Measurements from ENCODE around the gene SULT1A1. TPM values are rescaled to one million over a fixed set of nuclear protein-coding genes. Genes with fewer than 3 reads are reported as not detected.
"Not testable (repeated sequence)": the region's sequence is repeated elsewhere in the genome, so short reads cannot be mapped to it uniquely, and the experiment has no call there.

SULT1A1 gene
- total RNA-seq (2014; rRNA removed; shearing (Covaris generic)): 1.4 and 1.8 TPM in 2 replicates

DNA sequence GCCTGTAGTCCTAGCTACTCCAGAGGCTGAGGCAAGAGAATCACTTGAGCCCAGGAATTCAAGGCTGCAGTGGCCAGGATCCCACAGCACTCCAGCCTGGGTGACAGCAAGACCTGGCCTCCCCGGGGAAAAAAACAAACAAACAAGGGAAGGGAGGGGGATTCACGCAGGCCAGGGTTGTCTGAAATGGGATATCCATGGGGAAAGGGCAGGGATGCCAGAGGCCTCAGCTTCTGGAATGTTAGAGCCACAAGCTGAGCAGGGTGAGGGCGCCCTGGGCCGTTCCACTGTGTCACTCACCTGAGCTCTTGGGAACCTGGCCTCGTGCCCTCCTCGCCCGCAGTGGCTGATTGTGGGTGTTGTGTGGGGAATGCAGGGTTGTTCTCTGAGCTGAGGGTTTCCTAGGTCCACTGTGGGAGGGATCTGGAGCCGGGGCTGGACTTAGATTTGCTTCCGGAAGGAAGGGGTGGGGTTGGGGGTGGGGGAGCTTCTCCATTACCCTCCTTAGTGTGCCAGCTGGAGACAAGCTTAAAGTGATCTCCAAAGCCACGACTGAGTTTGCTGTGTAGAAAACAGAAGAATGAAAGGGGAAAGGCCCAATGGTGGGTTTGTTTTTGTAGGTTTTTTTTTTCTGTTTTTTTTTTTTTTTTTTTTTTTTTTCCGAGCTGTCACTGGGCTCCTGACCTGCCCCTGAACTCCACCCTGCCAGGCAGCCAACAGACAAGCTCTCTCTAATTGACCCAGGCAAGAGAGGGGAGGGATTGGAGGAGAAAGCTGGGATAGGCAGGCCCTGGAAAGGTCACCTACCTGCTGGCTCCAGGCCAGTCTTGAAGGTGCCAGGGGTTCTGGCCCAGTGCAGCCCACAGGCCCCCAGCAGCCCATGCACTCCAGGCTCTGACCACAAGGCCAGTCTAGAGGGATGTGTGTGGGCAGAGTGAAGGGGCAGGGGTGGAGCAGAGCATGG, at the start of gene SULT1A1:
SULT1A1 (minus strand) TSS at position 414 of the 964 bp plus-strand sequence. CDS start 1,189 bp downstream, outside the sequence.
- Histone ChIP-seq H3K4me3 (no peak within 1 kb of the TSS; the same call in 1 of the 2 replicates), H3K9me3 (replicated peaks) (no peaks in the 10 kb centered on the region), H3K27ac (no peak within 1 kb of the TSS), H3K36me3 (no peaks in the 10 kb centered on the region), H3K4me1 (no peaks in the 10 kb centered on the region), H3K27me3 (no peaks in the 10 kb centered on the region)
- peak in 1 of 2 experiments; percentile 33 for DNase-seq

DNA sequence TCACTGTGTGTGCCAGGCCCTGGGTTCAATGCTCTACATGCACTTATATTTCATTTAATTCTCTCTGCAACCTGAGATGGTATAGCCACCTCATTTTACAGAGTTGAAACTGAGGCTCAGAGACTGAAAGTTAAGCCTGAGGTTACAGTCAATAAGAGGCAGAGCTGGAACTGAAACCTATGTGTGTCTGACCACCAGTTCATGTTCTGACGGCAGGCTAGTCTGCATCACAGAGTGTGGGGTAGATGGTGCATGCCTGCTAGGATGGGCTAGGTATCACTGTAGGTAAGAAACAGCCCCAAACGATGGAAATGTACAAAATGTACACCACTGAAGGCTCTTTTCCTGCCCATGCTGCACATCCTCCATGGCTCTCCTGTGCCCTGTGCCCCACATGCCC, 30.1 kb upstream of the SULT1A1 start:
- not testable (repeated sequence) for DNase-seq; H3K4me3 ChIP-seq; H3K27ac ChIP-seq; H3K36me3 ChIP-seq; H3K4me1 ChIP-seq; H3K27me3 ChIP-seq; H3K9me3 ChIP-seq (replicated peaks)

GRCh38 chr16:28638359-28638758, 28.5 kb upstream of the SULT1A1 start:
- H3K27ac ChIP-seq; H3K4me3 ChIP-seq; H3K9me3 ChIP-seq (replicated peaks); DNase-seq; H3K27me3 ChIP-seq; H3K4me1 ChIP-seq; H3K36me3 ChIP-seq: not testable (repeated sequence)

GRCh38 chr16:28637765-28638164, 27.9 kb upstream of the SULT1A1 start, which contains the start of gene NPIPB8:
NPIPB8 (plus strand) TSS chr16:28638065; CDS start chr16:28638361, 296 bp downstream.
- not testable (repeated sequence) for H3K4me1 ChIP-seq; H3K27ac ChIP-seq; H3K4me3 ChIP-seq; H3K36me3 ChIP-seq; H3K27me3 ChIP-seq; DNase-seq; H3K9me3 ChIP-seq (replicated peaks)

DNA sequence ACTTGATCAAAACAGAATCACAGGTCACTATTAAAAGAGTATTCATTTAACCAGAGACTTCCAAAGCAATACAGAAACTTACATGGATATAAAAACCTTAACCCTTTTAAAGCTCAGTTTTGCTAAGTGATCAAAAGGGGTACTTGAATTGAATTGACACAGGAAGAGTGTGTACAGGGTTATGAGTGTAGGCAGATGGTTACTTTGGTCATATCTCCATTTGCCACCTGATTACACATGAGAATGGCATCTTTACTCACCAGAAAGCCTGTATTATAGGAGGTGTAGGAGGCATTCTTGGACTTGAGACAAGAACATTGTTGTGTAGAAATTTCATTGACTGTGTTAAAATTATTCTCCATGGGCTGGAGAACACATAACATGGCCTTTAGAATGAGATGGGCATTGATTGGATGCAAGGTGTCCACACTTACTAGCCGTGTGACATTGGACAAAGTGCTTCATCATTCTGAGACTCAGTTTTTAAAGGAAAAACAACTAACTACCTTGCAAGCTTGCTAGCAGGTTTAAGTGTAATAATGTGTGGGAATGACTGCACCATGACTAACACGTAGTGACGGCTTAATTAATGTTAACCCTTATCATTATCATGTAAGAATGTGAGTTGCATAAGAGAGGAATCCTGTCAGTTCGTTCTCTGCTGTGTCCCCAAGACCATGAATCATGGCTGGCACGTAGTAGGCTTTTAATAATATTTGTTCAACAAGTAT, 26.4 kb upstream of the SULT1A1 start:
- H3K27ac ChIP-seq, DNase-seq: not testable (repeated sequence)

GRCh38 chr16:28630905-28631304, 21.1 kb upstream of the SULT1A1 start:
- not testable (repeated sequence) for H3K36me3 ChIP-seq; H3K27me3 ChIP-seq; H3K9me3 ChIP-seq (replicated peaks); H3K27ac ChIP-seq; DNase-seq; H3K4me1 ChIP-seq; H3K4me3 ChIP-seq

More for the DNA sequence above, 26.4 kb upstream of the SULT1A1 start:
- H3K9me3 ChIP-seq (replicated peaks); H3K4me3 ChIP-seq; H3K4me1 ChIP-seq; H3K27me3 ChIP-seq; H3K36me3 ChIP-seq: not testable (repeated sequence)

- no peak for DNase-seq
- H3K4me3 ChIP-seq: no peak overlapping the region
- no peaks in the 10 kb centered on the region for H3K9me3 ChIP-seq (replicated peaks)
Observed at GRCh38 chr16:28623172-28623711, 13.4 kb upstream of the SULT1A1 start.

GRCh38 chr16:28622532-28623171, 12.8 kb upstream of the SULT1A1 start:
- H3K27ac ChIP-seq; H3K4me3 ChIP-seq; H3K27me3 ChIP-seq; H3K4me1 ChIP-seq; DNase-seq; H3K9me3 ChIP-seq (replicated peaks); H3K36me3 ChIP-seq: not testable (repeated sequence)

More at GRCh38 chr16:28623172-28623711, 13.4 kb upstream of the SULT1A1 start:
- no peaks in the 10 kb centered on the region for H3K36me3 ChIP-seq
- H3K27me3 ChIP-seq: no peaks in the 10 kb centered on the region
- no peaks in the 10 kb centered on the region for H3K4me1 ChIP-seq
- H3K27ac ChIP-seq: no peak overlapping the region

DNA sequence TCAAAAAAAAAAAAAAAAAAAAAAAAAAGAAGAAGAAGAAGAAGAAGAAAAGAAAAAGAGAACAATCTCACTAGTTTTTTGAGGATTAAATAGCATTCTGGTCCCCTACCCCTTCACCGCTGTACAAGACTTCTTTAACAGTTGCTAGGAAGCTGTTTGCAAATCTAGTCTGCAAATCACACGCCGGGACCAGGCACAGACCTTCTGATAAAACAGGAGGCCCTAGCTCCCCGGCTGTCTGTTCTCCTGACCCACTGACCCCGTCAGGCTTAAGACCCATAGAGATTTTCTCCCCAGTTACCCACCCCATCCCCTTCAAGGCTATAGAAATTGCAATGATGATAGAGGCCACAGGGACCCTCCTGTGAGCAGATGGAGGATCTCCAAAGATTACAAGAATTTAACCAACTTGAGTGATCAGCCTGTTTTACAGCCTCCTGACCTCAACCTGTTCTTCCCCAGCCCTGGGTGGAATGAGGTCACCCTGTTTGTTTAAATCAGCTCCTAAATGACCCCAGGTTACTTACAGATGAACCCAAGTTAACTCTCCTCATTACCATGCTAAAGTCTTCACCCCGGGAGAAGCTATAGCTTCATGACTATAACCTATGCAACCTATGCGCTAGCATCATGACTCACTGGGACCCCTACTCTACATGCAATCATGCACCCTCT, 11.8 kb upstream of the SULT1A1 start:
- Histone ChIP-seq H3K36me3 (no peaks in the 10 kb centered on the region), H3K9me3 (replicated peaks) (no peaks in the 10 kb centered on the region), H3K27ac (no peak overlapping the region), H3K4me3 (no peak overlapping the region), H3K27me3 (no peaks in the 10 kb centered on the region), H3K4me1 (no peaks in the 10 kb centered on the region)
- DNase-seq: no peak

- not testable (repeated sequence) for H3K4me3 ChIP-seq; H3K27me3 ChIP-seq; H3K36me3 ChIP-seq; H3K4me1 ChIP-seq; H3K9me3 ChIP-seq (replicated peaks); H3K27ac ChIP-seq; DNase-seq
Observed at GRCh38 chr16:28620316-28620715, 10.5 kb upstream of the SULT1A1 start.

DNA sequence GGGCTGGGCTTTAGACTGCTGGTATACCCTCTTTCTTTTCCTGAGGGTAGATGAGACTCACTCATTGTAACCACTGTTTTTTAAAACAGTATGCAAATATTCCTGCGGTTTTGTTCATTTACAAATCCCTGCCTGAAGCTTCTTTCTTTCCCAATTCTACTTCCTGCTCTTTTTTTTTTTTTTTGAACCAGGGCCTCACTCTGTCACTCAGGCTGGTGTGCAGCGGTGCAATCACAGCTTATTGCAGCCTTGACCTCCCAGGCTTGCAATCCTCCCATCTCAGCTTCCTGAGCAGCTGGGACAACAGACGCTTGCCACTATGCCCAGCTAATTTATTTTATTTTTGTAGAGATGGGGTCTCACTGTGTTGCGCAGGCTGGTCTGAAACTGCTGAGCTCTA, 8.0 kb upstream of the SULT1A1 start:
- no peaks in the 10 kb centered on the region for H3K4me1 ChIP-seq
- no peak for DNase-seq
- no peaks in the 10 kb centered on the region for H3K36me3 ChIP-seq
- H3K9me3 ChIP-seq (replicated peaks): no peaks in the 10 kb centered on the region
- no peak overlapping the region for H3K27ac ChIP-seq
- no peak overlapping the region for H3K4me3 ChIP-seq
- H3K27me3 ChIP-seq: no peaks in the 10 kb centered on the region

DNA sequence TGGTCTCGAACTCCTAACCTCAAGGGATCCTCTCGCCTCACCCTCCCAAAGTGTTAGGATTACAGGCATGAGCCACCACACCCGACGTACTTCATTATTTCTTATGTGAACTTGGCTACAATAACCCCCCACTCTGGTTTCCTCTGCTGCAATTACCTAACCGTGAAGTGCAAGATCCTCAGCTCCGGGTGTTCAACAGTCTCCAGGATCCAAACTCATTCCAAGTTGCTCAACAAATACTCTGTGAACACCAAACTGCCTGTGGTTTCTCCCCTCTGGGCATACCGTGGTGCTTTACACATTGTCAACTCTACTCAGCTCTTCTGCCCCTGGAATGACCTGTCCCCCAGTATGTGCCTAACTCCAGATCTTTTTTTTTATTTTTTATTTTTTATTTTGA, 6.8 kb upstream of the SULT1A1 start:
- Histone ChIP-seq H3K4me1 (no peaks in the 10 kb centered on the region), H3K4me3 (no peak overlapping the region), H3K9me3 (replicated peaks) (no peaks in the 10 kb centered on the region), H3K27me3 (no peaks in the 10 kb centered on the region), H3K36me3 (no peaks in the 10 kb centered on the region), H3K27ac (no peak overlapping the region)
- DNase-seq: no peak

DNA sequence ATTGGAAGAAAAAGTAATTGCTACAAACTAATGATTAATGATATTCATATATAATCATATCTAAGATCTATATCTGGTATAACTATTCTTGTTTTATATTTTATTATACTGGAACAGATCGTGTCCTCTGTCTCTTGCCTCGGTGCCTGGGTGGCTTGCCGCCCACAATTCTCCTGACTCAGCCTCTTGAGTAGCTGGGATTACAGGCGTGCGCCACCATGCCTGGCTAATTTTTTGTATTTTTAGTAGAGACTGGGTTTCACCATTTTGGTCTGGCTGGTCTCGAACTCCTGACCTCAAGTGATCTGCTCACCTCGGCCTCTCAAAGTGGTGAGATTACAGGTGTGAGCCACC, 6.4 kb upstream of the SULT1A1 start:
- H3K9me3 ChIP-seq (replicated peaks); H3K4me3 ChIP-seq; H3K36me3 ChIP-seq; DNase-seq; H3K27ac ChIP-seq; H3K27me3 ChIP-seq; H3K4me1 ChIP-seq: not testable (repeated sequence)

DNA sequence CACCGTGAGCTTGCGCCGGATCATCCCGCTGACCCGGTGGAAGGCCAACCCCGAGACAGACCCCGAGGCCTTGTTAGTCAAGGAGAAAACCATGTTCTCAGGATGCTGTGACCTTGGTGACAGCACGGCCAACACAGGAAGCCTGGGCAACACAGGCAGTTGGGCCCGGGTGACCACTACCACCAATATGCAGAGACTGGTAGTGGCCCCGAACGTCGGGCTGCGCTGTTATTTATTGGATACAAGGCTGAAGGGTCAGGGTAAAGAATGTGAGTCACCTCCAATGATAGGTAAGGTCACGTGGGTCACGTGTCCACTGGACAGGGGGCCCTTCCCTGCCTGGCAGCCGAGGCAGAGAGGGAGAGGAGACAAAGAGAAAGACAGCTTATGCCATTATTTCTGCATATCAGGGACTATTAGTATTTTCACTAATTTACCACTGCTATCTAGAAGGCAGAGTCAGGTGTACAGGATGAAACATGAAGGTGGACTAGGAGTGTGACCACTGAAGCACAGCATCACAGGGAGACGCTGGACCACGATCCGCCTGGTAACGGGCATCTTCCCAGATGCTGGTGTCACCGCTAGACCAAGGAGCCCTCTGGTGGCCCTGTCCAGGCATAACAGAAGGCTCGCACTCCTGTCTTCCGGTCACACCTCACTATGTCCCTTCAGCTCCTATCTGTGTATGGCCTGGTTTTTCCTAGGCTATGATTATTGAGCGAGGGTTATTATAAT, 5.8 kb upstream of the SULT1A1 start:
- H3K9me3 ChIP-seq (replicated peaks); H3K36me3 ChIP-seq; H3K27me3 ChIP-seq; H3K4me3 ChIP-seq; H3K27ac ChIP-seq; H3K4me1 ChIP-seq: not testable (repeated sequence)
- DNase-seq: peak; percentile 51 to 56
